ENCODE results near the gene AKAP14. TPM values are rescaled to one million over a fixed set of nuclear protein-coding genes. Genes with fewer than 3 reads are reported as not detected.
"Not testable (repeated sequence)": the region's sequence is repeated elsewhere in the genome, so short reads cannot be mapped to it uniquely, and the experiment has no call there.

AKAP14 gene
- total RNA-seq, 1 donor from 2014 or later: not detected

DNA sequence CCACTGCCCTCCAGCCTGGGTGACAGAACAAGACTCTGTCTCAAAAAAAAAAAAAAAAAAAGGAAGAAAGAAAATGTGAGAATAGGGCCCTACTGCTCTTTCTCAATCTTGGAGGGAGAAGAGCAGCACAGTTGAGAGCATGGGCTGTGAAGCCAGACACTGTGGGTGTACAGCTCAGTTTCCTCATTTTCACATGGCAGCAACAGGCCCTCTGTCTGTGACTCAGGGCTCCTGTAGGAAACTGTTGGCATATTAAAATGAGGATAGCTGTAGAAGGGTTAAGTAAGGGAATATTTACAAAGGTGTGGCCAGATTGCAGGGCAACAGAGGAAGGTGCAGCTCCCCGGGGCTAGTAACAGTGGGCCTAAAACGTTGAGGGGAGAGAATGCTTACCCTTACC, 3.4 kb downstream of the AKAP14 start:
- TF ChIP-seq, protein P1, sequence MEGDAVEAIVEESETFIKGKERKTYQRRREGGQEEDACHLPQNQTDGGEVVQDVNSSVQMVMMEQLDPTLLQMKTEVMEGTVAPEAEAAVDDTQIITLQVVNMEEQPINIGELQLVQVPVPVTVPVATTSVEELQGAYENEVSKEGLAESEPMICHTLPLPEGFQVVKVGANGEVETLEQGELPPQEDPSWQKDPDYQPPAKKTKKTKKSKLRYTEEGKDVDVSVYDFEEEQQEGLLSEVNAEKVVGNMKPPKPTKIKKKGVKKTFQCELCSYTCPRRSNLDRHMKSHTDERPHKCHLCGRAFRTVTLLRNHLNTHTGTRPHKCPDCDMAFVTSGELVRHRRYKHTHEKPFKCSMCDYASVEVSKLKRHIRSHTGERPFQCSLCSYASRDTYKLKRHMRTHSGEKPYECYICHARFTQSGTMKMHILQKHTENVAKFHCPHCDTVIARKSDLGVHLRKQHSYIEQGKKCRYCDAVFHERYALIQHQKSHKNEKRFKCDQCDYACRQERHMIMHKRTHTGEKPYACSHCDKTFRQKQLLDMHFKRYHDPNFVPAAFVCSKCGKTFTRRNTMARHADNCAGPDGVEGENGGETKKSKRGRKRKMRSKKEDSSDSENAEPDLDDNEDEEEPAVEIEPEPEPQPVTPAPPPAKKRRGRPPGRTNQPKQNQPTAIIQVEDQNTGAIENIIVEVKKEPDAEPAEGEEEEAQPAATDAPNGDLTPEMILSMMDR (IDR thresholded peaks at IDR 0.05; ENCODE audit: unreplicated experiment): no peak
- no peak overlapping the region for H3K4me3 Mint-ChIP-seq (ENCODE audit: unreplicated experiment)
- no peak overlapping the region for H3K27ac Mint-ChIP-seq (ENCODE audit: unreplicated experiment)
- no peaks in the 10 kb centered on the region for H3K4me1 Mint-ChIP-seq (ENCODE audit: unreplicated experiment)
- no peaks in the 10 kb centered on the region for H3K9me3 Mint-ChIP-seq (ENCODE audit: unreplicated experiment)
- no peaks in the 10 kb centered on the region for H3K36me3 Mint-ChIP-seq (ENCODE audit: low read depth, unreplicated experiment)
- no peak for DNase-seq (ENCODE audit: low spot score)
- H3K27me3 Mint-ChIP-seq (ENCODE audit: unreplicated experiment): no peaks in the 10 kb centered on the region

DNA sequence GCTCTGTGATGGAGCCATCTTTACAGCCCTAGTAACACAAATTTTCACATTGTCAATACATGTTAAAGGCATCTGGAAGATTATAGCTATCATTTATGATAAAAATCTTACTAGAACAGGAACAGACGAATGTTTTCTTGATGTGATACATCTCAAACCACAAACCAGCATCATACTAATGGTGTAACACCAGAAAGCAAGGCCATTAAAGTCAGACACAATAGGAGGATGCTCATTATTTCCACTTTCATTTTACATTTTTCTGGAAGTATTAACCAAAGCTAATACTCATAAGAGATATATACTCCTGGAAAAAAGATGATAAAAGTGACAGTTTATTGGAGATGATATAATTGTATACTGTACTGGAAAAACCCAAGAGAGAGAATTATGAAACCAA, 5.3 kb downstream of the AKAP14 start:
- H3K4me1 Mint-ChIP-seq (ENCODE audit: unreplicated experiment): no peaks in the 10 kb centered on the region
- TF ChIP-seq, protein P1 (IDR thresholded peaks at IDR 0.05; ENCODE audit: unreplicated experiment): no peak
- no peak overlapping the region for H3K4me3 Mint-ChIP-seq (ENCODE audit: unreplicated experiment)
- DNase-seq (ENCODE audit: low spot score): no peak
- no peaks in the 10 kb centered on the region for H3K9me3 Mint-ChIP-seq (ENCODE audit: unreplicated experiment)
- no peak overlapping the region for H3K27ac Mint-ChIP-seq (ENCODE audit: unreplicated experiment)
- H3K36me3 Mint-ChIP-seq (ENCODE audit: low read depth, unreplicated experiment): no peaks in the 10 kb centered on the region
- H3K27me3 Mint-ChIP-seq (ENCODE audit: unreplicated experiment): peaks cover 2% of the 10 kb centered on the region

DNA sequence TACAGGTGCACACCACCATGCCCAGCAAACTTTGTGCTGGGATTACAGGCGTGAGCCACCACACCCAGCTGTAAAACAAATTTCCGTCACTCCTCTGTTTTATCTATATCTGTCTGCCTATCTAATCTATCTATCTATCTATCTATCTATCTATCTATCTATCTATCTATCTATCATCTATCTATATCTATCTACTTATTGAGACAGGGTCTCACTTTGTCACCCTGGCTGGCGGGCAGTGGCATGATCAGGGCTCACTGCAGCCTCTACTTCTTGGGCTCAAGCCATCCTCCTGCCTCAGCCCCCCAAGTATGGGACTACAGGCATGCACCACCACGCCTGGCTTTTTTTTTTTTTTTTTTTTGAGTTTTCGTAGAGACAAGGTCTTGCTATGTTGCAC, 20.6 kb downstream of the AKAP14 start:
- TF ChIP-seq, protein P1 (IDR thresholded peaks at IDR 0.05; ENCODE audit: unreplicated experiment): no peak
- Mint-ChIP-seq H3K4me3 (ENCODE audit: unreplicated experiment) (no peak overlapping the region), H3K27me3 (ENCODE audit: unreplicated experiment) (no peaks in the 10 kb centered on the region), H3K9me3 (ENCODE audit: unreplicated experiment) (no peaks in the 10 kb centered on the region), H3K4me1 (ENCODE audit: unreplicated experiment) (no peaks in the 10 kb centered on the region), H3K27ac (ENCODE audit: unreplicated experiment) (no peak overlapping the region), H3K36me3 (ENCODE audit: low read depth, unreplicated experiment) (no peaks in the 10 kb centered on the region)
- no peak for DNase-seq (ENCODE audit: low spot score)

DNA sequence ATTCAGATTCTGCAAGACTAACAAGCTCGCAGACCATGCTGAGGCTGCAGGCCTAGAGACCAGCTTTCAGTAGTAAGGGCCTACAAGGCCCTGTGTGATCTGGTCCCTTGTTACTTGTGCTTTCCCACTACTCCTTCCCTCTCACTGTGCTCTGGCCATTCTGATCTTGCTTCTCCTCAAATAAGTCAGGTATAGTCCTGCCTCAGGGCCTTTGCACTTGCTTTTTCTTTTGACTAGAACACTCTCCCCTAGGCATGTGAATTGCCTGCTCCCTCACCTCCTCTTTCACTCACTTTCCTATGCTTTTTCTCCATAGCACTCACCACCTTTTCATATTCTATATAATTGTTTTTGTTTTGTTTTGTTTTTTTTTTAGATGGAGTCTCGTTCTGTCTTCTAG, 22.2 kb downstream of the AKAP14 start:
- DNase-seq (ENCODE audit: low spot score): no peak
- Mint-ChIP-seq H3K27ac (ENCODE audit: unreplicated experiment) (no peak overlapping the region), H3K27me3 (ENCODE audit: unreplicated experiment) (no peaks in the 10 kb centered on the region), H3K36me3 (ENCODE audit: low read depth, unreplicated experiment) (no peaks in the 10 kb centered on the region), H3K4me1 (ENCODE audit: unreplicated experiment) (no peaks in the 10 kb centered on the region), H3K4me3 (ENCODE audit: unreplicated experiment) (no peak overlapping the region), H3K9me3 (ENCODE audit: unreplicated experiment) (no peaks in the 10 kb centered on the region)
- TF ChIP-seq, protein P1 (IDR thresholded peaks at IDR 0.05; ENCODE audit: unreplicated experiment): no peak

DNA sequence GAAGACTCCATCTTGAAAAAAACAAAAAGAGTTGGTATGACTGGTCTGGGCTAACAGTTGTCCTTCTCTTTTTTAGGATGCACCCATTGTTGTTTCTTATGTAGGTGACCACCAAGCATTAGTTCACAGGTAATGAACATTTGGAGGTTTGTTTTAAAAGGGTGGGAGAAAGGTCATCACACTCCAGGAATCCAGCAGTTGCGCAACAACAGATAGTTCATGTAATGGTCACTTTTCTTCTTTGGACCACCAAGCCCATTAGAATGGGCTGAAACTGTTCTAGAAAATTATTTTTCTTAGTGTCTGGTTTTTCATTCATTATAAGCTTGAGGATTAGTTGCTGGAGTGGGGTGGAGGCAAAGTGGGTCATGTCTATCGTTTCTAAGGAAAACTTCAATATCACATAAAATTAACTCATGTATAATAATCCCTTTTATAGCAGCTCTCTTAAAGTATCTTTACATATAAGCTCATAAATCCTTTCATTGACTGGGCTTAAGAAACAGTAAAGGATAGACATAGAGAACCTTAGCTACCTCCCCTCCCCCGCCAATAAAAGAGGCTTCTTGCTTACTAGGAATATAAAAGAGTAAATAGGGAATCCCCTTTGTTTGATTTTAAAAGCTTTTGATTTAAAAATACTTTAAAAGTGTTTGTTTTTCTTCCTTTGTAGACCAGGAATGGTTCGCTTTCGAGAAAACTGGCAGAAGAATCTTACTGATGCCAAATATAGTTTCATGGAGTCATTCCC, 24.3 kb downstream of the AKAP14 start:
- TF ChIP-seq, protein P1 (IDR thresholded peaks at IDR 0.05; ENCODE audit: unreplicated experiment): no peak
- Mint-ChIP-seq H3K9me3 (ENCODE audit: unreplicated experiment) (no peaks in the 10 kb centered on the region), H3K4me3 (ENCODE audit: unreplicated experiment) (no peak overlapping the region), H3K27me3 (ENCODE audit: unreplicated experiment) (no peaks in the 10 kb centered on the region), H3K4me1 (ENCODE audit: unreplicated experiment) (no peaks in the 10 kb centered on the region), H3K27ac (ENCODE audit: unreplicated experiment) (no peak overlapping the region), H3K36me3 (ENCODE audit: low read depth, unreplicated experiment) (peaks cover 1% of the 10 kb centered on the region)
- DNase-seq (ENCODE audit: low spot score): no peak

DNA sequence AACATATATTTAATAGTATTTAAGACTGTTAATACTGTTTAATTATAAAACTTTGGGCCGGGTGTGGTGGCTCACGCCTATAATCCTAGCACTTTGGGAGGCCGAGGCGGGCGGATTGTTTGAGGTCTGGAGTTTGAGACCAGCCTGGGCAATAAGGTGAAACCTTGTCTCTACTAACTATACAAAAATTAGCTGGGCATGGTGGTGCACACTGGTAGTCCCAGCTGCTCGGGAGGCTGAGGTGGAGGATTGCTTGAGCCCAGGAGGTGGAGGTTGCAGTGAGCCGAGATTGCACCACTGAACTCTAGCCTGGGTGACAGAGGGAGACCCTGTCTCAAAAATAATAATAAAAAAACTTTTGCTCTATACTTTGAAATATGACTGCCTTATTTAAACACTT, 26.7 kb downstream of the AKAP14 start:
- H3K27me3 Mint-ChIP-seq (ENCODE audit: unreplicated experiment); H3K4me1 Mint-ChIP-seq (ENCODE audit: unreplicated experiment); H3K36me3 Mint-ChIP-seq (ENCODE audit: low read depth, unreplicated experiment); H3K4me3 Mint-ChIP-seq (ENCODE audit: unreplicated experiment); H3K27ac Mint-ChIP-seq (ENCODE audit: unreplicated experiment); H3K9me3 Mint-ChIP-seq (ENCODE audit: unreplicated experiment); DNase-seq (ENCODE audit: low spot score): not testable (repeated sequence)
